HepG2 (cell line): ENCODE measurements around the gene CARD8. TPM values are rescaled to one million over a fixed set of nuclear protein-coding genes. Genes with fewer than 3 reads are reported as not detected.

Source experiments
- ATAC-seq: fragments of 200-7000 bp; cut with Tn5 transposase; 3 replicates; pipeline ENCODE4 v1.9.1; 2020; ENCODE audit warnings: mild to moderate bottlenecking, moderate library complexity
- BruUV-seq: library from RNA; stranded (reverse); fragments of 400-500 nt; replicated peaks from 2 replicates; lab custom pipeline; 2021; lab: Mats Ljungman, UMichigan
- CTCF ChIA-PET: fragments of 300-600 bp; formaldehyde crosslinking; extraction: SDS; loops from one replicate; lab custom pipeline; 2021; ENCODE audit warnings: low total read pairs, inconsistent platforms, low intra/inter-chr PET ratio; lab: Yijun Ruan, JAX
- POLR2A ChIA-PET: fragments of 350-600 bp; sonication (Branson Sonifier 250); formaldehyde crosslinking; loops from one replicate; lab custom pipeline; 2020; ENCODE audit warnings: antibody characterized with exemption, inconsistent platforms; lab: Yijun Ruan, JAX
- DNase-seq: peaks from one replicate; pipeline ENCODE4 v3.0.0-alpha.2; 2015; ENCODE audit warnings: low spot score
- FAIRE-seq: peaks from 3 replicates; lab custom pipeline; 2011; peaks lifted over from hg19 to GRCh38; lab: Jason Lieb, UNC
- H2AFZ ChIP-seq: one replicate; pipeline ENCODE4 v1.6.1; 2011; ENCODE audit warnings: low read length, inconsistent platforms
- H3K27ac ChIP-seq: fragments of 300-600 bp; 3 replicates; pipeline ENCODE4 v1.8.0; 2011; ENCODE audit warnings: mixed run types, mild to moderate bottlenecking, mixed read lengths, low read length, inconsistent platforms; ENCODE audit not compliant: insufficient read depth; ENCODE audit errors: extremely low read length
- H3K27me3 ChIP-seq, 2 experiments: fragments of 200-600 bp in 1 of 2; 2 replicates in 1 of 2; 3 replicates in 1 of 2; pipeline versions ENCODE4 v1.6.0 to v1.8.0; 2011; ENCODE audit warnings: low read length in 2 of 2, mild to moderate bottlenecking in 2 of 2, moderate library complexity in 2 of 2, inconsistent platforms in 1 of 2; ENCODE audit not compliant: insufficient read depth in 2 of 2, control insufficient read depth in 1 of 2
- H3K36me3 ChIP-seq, 2 experiments: fragments of 200-600 bp in 1 of 2; replicated peaks in 1 of 2; 2 replicates in 1 of 2; 3 replicates in 1 of 2; pipeline versions ENCODE4 v1.5.1 to v1.8.0; 2011; ENCODE audit warnings: low read length in 2 of 2, inconsistent platforms in 1 of 2; ENCODE audit not compliant: insufficient read depth in 2 of 2, control insufficient read depth in 1 of 2
- H3K4me1 ChIP-seq: 2 replicates; pipeline ENCODE4 v1.5.1; 2012; ENCODE audit warnings: low read length, inconsistent platforms; ENCODE audit not compliant: insufficient read depth
- H3K4me2 ChIP-seq: 2 replicates; pipeline ENCODE4 v1.6.0; 2011; ENCODE audit warnings: low read depth, low read length, inconsistent platforms
- H3K4me3 ChIP-seq, 3 experiments: fragments of 200-600 bp in 1 of 3; sonication (generic), shearing (Covaris generic) in 1 of 3; replicated peaks in 1 of 3; 2 replicates each; pipeline ENCODE4 v1.5.1; 2011 to 2016; ENCODE audit warnings: low read length in 3 of 3, inconsistent platforms in 2 of 3, low read depth in 2 of 3, mild to moderate bottlenecking in 2 of 3, control low read depth in 1 of 3, mixed read lengths in 1 of 3; ENCODE audit not compliant: insufficient read depth in 1 of 3
- H3K79me2 ChIP-seq: one replicate; pipeline ENCODE4 v1.6.1; 2011; ENCODE audit warnings: low read length, inconsistent platforms; ENCODE audit not compliant: insufficient read depth
- H3K9ac ChIP-seq: 2 replicates; pipeline ENCODE4 v1.6.0; 2011; ENCODE audit warnings: mild to moderate bottlenecking, low read depth, low read length, inconsistent platforms; ENCODE audit not compliant: insufficient read depth
- H3K9me3 ChIP-seq: 2 replicates; pipeline ENCODE4 v1.5.1; 2012; ENCODE audit warnings: mild to moderate bottlenecking, low read length
- H4K20me1 ChIP-seq: 2 replicates; pipeline ENCODE4 v1.6.0; 2011; ENCODE audit warnings: inconsistent platforms, mild to moderate bottlenecking, low read length, moderate library complexity; ENCODE audit not compliant: insufficient read depth
- CBX2 ChIP-seq, 2 experiments: fragments of 200-600 bp in 1 of 2; sonication (generic); formaldehyde crosslinking in 1 of 2; IDR thresholded peaks; 2 replicates each; pipeline versions ENCODE4 v1.7.0 to v1.8.1; 2018 to 2022; ENCODE audit warnings: low read depth in 2 of 2, low read length in 1 of 2, mild to moderate bottlenecking in 1 of 2, missing genetic modification reagents in 1 of 2
- FOXA1 ChIP-seq, 2 experiments: fragments of 450-650 bp in 1 of 2; sonication (generic) in 1 of 2; formaldehyde crosslinking in 1 of 2; IDR thresholded peaks; 2 replicates each; pipeline versions ENCODE4 v1.4.0 to v1.6.1; 2016 to 2020; ENCODE audit warnings: missing genetic modification reagents in 1 of 2
- KAT7 ChIP-seq: IDR thresholded peaks from 2 replicates; pipeline ENCODE4 v1.6.1; 2018; ENCODE audit warnings: borderline replicate concordance, missing compliant biosample characterization
- MAZ ChIP-seq, 2 experiments: sonication (generic) in 1 of 2; formaldehyde crosslinking in 1 of 2; IDR thresholded peaks; 2 replicates each; pipeline versions ENCODE4 v1.5.0 to v1.6.1; 2012 to 2020; ENCODE audit warnings: low read depth in 2 of 2, mild to moderate bottlenecking in 2 of 2, borderline replicate concordance in 1 of 2, improper control_type of control experiment in 1 of 2, low read length in 1 of 2, missing genetic modification reagents in 1 of 2, moderate library complexity in 1 of 2
- NCOA2 ChIP-seq: sonication (generic); formaldehyde crosslinking; IDR thresholded peaks from 2 replicates; pipeline ENCODE4 v1.8.0; 2022; ENCODE audit warnings: inconsistent platforms
- NFYB ChIP-seq: sonication (generic); formaldehyde crosslinking; IDR thresholded peaks from 2 replicates; pipeline ENCODE4 v1.4.0; 2020; ENCODE audit warnings: missing genetic modification reagents
- PHF21A ChIP-seq: sonication (generic); formaldehyde crosslinking; IDR thresholded peaks from 2 replicates; pipeline ENCODE4 v1.5.0; 2020; ENCODE audit warnings: mild to moderate bottlenecking, missing genetic modification reagents
- POLR2AphosphoS5 ChIP-seq: IDR thresholded peaks from 2 replicates; pipeline ENCODE4 v1.6.1; 2012; ENCODE audit warnings: low read depth, low read length
- REPIN1 ChIP-seq: sonication (generic); formaldehyde crosslinking; IDR thresholded peaks from 2 replicates; pipeline ENCODE4 v1.8.0; 2022; ENCODE audit warnings: missing genetic modification reagents, low read depth, mild to moderate bottlenecking, borderline replicate concordance
- ZNF501 ChIP-seq: sonication (generic); formaldehyde crosslinking; IDR thresholded peaks from 2 replicates; pipeline ENCODE4 v1.5.1; 2020; ENCODE audit warnings: mild to moderate bottlenecking, moderate library complexity, missing genetic modification reagents
- ZNF550 ChIP-seq: sonication (generic); formaldehyde crosslinking; IDR thresholded peaks from 2 replicates; pipeline ENCODE4 v1.4.0; 2020; ENCODE audit warnings: mild to moderate bottlenecking, missing genetic modification reagents, borderline replicate concordance
- ZNF563 ChIP-seq: sonication (generic); formaldehyde crosslinking; IDR thresholded peaks from 2 replicates; pipeline ENCODE4 v1.8.0; 2022; ENCODE audit warnings: mild to moderate bottlenecking, moderate library complexity, missing genetic modification reagents
- ZNF788 ChIP-seq: sonication (generic); formaldehyde crosslinking; IDR thresholded peaks from 2 replicates; pipeline ENCODE4 v1.5.0; 2020; ENCODE audit warnings: mild to moderate bottlenecking, missing genetic modification reagents, borderline replicate concordance
- ZNF790 ChIP-seq: sonication (generic); formaldehyde crosslinking; IDR thresholded peaks from 2 replicates; pipeline ENCODE4 v1.8.0; 2022; ENCODE audit warnings: missing genetic modification reagents, mild to moderate bottlenecking, borderline replicate concordance
- WGBS: methylation state at CpG from one replicate; pipeline ENCODE4 v1.1.6; 2017; ENCODE audit warnings: low lambda C conversion rate; 5-methylcytosine and 5-hydroxymethylcytosine counted together
- in situ Hi-C: cut with HindIII; loops from 2 replicates; pipeline ENCODE4 v1.10.0; 2017; ENCODE audit warnings: low pct_unique_long_range_greater_than_20kb; ENCODE audit not compliant: extremely low pct_ligation_motif_present
- intact Hi-C: fragments of 100-400 bp; cut with micrococcal nuclease; formaldehyde crosslinking; loops from one replicate; pipeline ENCODE4 v1.10.0; 2022; ENCODE audit not compliant: unreplicated experiment
- polyA plus RNA-seq, 8 experiments: library from polyadenylated mRNA; depleted of rRNA in 3 of 8; stranded (reverse) in 7 of 8; unstranded in 1 of 8; fragments of >200 nt; fragmentation: Illumina TruSeq in 4 of 8; extraction: Trizol in 4 of 8; gene quantifications; 2 replicates each; pipeline versions ENCODE4 v1.2.1 to v1.2.3, GENCODE V29; 2011 to 2016; ENCODE audit warnings: low read depth in 4 of 8, missing spikeins in 1 of 8, mixed read lengths in 1 of 8; ENCODE audit not compliant: insufficient read depth in 1 of 8
- total RNA-seq, 5 experiments: library from RNA; depleted of rRNA; stranded (reverse); fragments of >200 nt; fragmentation: Illumina TruSeq; extraction: Trizol; gene quantifications; 2 replicates each; pipeline ENCODE4 v1.2.3, GENCODE V29; 2016; ENCODE audit warnings: low read depth in 1 of 5
- TF ChIP-seq, protein P1 (sequence below): sonication (generic); formaldehyde crosslinking; IDR thresholded peaks from 2 replicates; pipeline ENCODE4 v1.5.1; 2020; ENCODE audit warnings: missing genetic modification reagents, mild to moderate bottlenecking, borderline replicate concordance
- TF ChIP-seq, protein P2 (sequence below): sonication (generic); formaldehyde crosslinking; IDR thresholded peaks from 2 replicates; pipeline ENCODE4 v1.8.1; 2023; ENCODE audit warnings: mild to moderate bottlenecking, inconsistent platforms, moderate library complexity, missing genetic modification reagents, borderline replicate concordance

The CARD8 gene
- total and polyA plus RNA-seq, 2 of the 13 experiments (the other 11 are each of a cell fraction or from before 2014, with no cell fraction given), result 15.0 to 19.2 TPM

DNA sequence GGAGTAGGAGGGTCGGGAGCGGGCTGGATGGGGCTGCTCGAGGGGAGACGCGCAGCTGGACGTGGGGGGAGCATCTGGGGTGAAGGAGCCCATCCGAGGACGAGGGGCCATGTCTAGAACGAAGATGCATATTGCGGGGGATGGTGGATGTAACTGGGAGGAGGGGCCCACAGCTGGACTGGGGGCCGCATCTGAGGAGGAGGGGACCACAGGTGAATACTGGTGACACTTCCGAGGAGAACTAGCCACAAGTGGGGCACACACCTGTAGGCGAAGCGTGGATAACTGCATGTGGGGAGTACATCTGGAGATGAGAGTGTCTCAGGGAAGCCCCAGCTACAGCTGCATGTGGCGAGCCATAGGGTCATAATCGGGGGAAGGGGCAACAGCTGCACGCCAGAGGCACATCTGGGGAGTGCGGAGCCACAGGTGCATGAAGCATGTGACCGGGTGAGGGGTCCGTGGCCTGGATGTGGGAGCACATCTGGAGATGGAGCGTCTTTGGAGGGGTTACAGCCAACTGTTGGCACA lies 84.8 kb downstream of the CARD8 start (continued):
- TF ChIP-seq, protein P1, sequence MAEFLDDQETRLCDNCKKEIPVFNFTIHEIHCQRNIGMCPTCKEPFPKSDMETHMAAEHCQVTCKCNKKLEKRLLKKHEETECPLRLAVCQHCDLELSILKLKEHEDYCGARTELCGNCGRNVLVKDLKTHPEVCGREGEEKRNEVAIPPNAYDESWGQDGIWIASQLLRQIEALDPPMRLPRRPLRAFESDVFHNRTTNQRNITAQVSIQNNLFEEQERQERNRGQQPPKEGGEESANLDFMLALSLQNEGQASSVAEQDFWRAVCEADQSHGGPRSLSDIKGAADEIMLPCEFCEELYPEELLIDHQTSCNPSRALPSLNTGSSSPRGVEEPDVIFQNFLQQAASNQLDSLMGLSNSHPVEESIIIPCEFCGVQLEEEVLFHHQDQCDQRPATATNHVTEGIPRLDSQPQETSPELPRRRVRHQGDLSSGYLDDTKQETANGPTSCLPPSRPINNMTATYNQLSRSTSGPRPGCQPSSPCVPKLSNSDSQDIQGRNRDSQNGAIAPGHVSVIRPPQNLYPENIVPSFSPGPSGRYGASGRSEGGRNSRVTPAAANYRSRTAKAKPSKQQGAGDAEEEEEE (CRISPR knock-in tag), result 0 out of 2 replicates have a peak, but pooled peaks have one; percentile 46
- TF ChIP-seq ZNF563 (peak; percentile 11; the same call in 1 of the 2 replicates), ZNF790 (CRISPR knock-in tag) (0 out of 2 replicates have a peak, but pooled peaks have one; percentile 35)
- TF ChIP-seq, all 625 proteins: peak for 16

DNA sequence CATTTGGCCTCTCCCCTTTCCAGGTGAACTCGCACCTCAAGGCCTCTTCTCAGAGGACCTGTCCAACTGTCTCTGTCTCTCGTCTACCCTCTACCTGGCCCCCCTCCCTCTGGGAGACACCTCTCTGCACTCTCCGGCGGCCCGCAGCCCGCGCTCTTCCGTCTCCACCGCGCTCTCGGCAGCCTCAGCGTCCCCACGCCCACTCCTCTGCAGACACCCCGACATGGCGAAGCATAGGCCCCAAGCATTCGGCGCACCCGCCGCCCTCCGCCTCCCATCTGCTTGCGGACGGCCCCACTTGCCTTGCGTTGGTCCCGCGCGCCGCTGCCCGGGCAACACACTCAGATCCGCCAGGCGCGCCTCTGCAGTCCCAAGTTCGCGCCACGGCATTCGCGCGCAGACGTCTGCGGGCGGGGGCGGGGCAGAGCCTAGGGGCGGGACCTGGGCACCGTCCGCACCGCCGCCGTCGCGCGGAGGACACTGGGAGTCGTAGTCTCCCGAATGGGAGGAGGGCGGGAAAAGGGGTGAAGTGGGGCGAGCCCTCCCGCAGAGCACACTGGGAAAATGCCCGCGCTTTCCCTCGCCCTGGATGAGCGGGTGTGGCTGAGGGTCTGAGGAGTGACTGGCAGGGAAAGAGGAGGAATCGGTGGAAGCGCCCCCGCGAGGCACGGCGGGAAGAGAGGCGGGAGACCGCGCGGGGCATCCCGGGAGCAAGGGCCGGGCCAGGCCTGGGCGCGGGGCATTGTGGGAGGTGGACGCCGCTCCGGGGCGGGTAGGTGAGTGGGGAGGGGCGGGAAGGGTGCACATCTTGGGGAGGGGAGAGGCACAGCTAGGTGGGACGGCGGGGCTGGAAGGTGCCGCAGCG lies 85.5 kb downstream of the CARD8 start, which contains the start of the genes LIG1 and ZSWIM9:
Gene LIG1 (minus strand): TSS at position 406 of the 865 bp plus-strand sequence. CDS start 4,778 bp downstream, outside the sequence.
Gene ZSWIM9 (plus strand): TSS at position 742 of the 865 bp plus-strand sequence. CDS start 1,123 bp downstream, outside the sequence.
- Histone ChIP-seq H3K9ac (peak within 1 kb of the TSS; percentile 81), H3K4me1 (peaks cover 26% of the 10 kb centered on the region), H3K4me2 (peak within 1 kb of the TSS; percentile 92), H3K27ac (peak within 1 kb of the TSS; percentile 99), H3K79me2 (peaks cover 32% of the 10 kb centered on the region), H3K36me3 (peaks cover 4 to 14% of the 10 kb centered on the region in 2 experiments), H3K9me3 (no peaks in the 10 kb centered on the region), H3K4me3 (peak within 1 kb of the TSS; percentile 93 to 99 (median 96)), H3K27me3 (no peaks in the 10 kb centered on the region; a peak in 1 of 5 replicates), H4K20me1 (no peaks in the 10 kb centered on the region; the same call in 1 of the 2 replicates), H2AFZ (peak within 1 kb of the TSS; percentile 7)
- no TSS peak for BruUV-seq
- POLR2A ChIA-PET, result interaction anchor here (0.6 to 3.4 kb wide), 8 partner anchors 13 to 90 kb away, joined by 3 to 20 read pairs (median 4); partner anchors contain the start of genes CARD8 and PLA2G4C
- in situ Hi-C loops, result no loop called here
- DNase-seq (peak; percentile 94), FAIRE-seq (peak; percentile 56), ATAC-seq (peak; percentile 93)
- 1% methylated on average over 44 of the region's 82 CpGs for WGBS
- intact Hi-C loops, result loop anchor here (2.0 kb wide), 1 partner anchor 35 kb away; no protein-coding TSS in a partner anchor
- CTCF ChIA-PET, result interaction anchor here (1.8 kb wide), 1 partner anchor 90 kb away, joined by 4 read pairs; no protein-coding TSS in a partner anchor
- TF ChIP-seq NFYB (peak; percentile 68), ZNF501 (peak; percentile 53; the same call in 1 of the 2 replicates), NCOA2 (0 out of 2 replicates have a peak, but pooled peaks have one; percentile 28), KAT7 (CRISPR knock-in tag) (no peak), CBX2 (IDR thresholded peaks at IDR 0.05; ENCODE audit: low read depth, low read length) (no peak), CBX2 (CRISPR knock-in tag; IDR thresholded peaks at IDR 0.05; ENCODE audit: low read depth) (no peak), ZNF550 (CRISPR knock-in tag) (no peak), FOXA1 (IDR thresholded peaks at IDR 0.05) (no peak), FOXA1 (CRISPR knock-in tag; IDR thresholded peaks at IDR 0.05) (no peak), ZNF788 (CRISPR knock-in tag) (peak; percentile 39; the same call in 1 of the 2 replicates), POLR2AphosphoS5 (peak; percentile 53), PHF21A (peak; percentile 56; the same call in 1 of the 2 replicates), MAZ (IDR thresholded peaks at IDR 0.05; ENCODE audit: borderline replicate concordance, low read depth, low read length) (0 out of 2 replicates have a peak, but pooled peaks have one; percentile 62), MAZ (CRISPR knock-in tag; IDR thresholded peaks at IDR 0.05; ENCODE audit: low read depth) (peak; percentile 83), REPIN1 (no peak; the same call in 1 of the 2 replicates)
- TF ChIP-seq, protein P2, sequence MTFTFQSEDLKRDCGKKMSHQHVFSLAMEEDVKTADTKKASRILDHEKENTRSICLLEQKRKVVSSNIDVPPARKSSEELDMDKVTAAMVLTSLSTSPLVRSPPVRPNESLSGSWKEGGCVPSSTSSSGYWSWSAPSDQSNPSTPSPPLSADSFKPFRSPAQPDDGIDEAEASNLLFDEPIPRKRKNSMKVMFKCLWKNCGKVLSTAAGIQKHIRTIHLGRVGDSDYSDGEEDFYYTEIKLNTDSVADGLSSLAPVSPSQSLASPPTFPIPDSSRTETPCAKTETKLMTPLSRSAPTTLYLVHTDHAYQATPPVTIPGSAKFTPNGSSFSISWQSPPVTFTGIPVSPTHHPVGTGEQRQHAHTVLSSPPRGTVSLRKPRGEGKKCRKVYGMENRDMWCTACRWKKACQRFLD (CRISPR knock-in tag), result peak; percentile 40; the same call in 1 of the 2 replicates
